Breast epithelium (tissue), 3 donors: ENCODE data around the gene FSTL4.

Experiments used
- CTCF ChIP-seq, 3 donors: fragments of 450-650 bp; IDR thresholded peaks; one replicate each; pipeline ENCODE4 v1.5.1; 2016 to 2017; ENCODE audit warnings: antibody characterized with exemption in 3 of 3, mild to moderate bottlenecking in 3 of 3, moderate library complexity in 3 of 3
- POLR2A ChIP-seq: fragments of 450-650 bp; IDR thresholded peaks from one replicate; pipeline ENCODE4 v1.6.1; 2016; ENCODE audit warnings: antibody characterized with exemption, mild to moderate bottlenecking, moderate library complexity

- no peak for TF ChIP-seq CTCF (IDR thresholded peaks at IDR 0.05)
- TF ChIP-seq POLR2A, result no peak
These were observed 1.4 kb upstream of the FSTL4 start for GRCh38 chr5:133613743-133614142.
